SK-N-MC (cell line): ENCODE results near the gene FAM78A.

Source experiments
- DNase-seq: peaks from one replicate; pipeline ENCODE4 v3.0.0-alpha.2; 2011; ENCODE audit warnings: low read depth, low spot score
- H3K27ac ChIP-seq: fragments of 200-600 bp; sonication (generic); 2 replicates; pipeline ENCODE4 v1.5.1; 2016; ENCODE audit warnings: mixed run types
- H3K36me3 ChIP-seq: fragments of 200-600 bp; sonication (generic); 2 replicates; pipeline ENCODE4 v1.6.1; 2017; ENCODE audit warnings: antibody characterized with exemption, low read length, mixed read lengths; ENCODE audit not compliant: insufficient read depth
- H3K4me3 ChIP-seq: fragments of 200-600 bp; sonication (generic); 2 replicates; pipeline ENCODE4 v1.5.1; 2016
- H3K9ac ChIP-seq: fragments of 200-600 bp; sonication (generic); 2 replicates; pipeline ENCODE4 v1.8.0; 2017; ENCODE audit warnings: mixed run types, mixed read lengths; ENCODE audit not compliant: insufficient read length
- H3K9me3 ChIP-seq: fragments of 200-600 bp; sonication (generic); 2 replicates; pipeline ENCODE4 v1.6.1; 2017; ENCODE audit warnings: low read depth, mild to moderate bottlenecking, antibody characterized with exemption, low read length, moderate library complexity, mixed read lengths
- EZH2 ChIP-seq: fragments of 200-600 bp; sonication (generic); IDR thresholded peaks from one replicate; pipeline ENCODE4 v1.6.1; 2017; ENCODE audit warnings: antibody characterized with exemption
- FOXP2 ChIP-seq: optimal IDR thresholded peaks from 2 replicates; pipeline ENCODE3; 2011; ENCODE audit warnings: mild to moderate bottlenecking, moderate library complexity; ENCODE audit not compliant: insufficient read depth; ENCODE audit errors: extremely low read length, control extremely low read depth
- POLR2AphosphoS5 ChIP-seq: IDR thresholded peaks from 2 replicates; pipeline ENCODE4 v1.6.1; 2012; ENCODE audit warnings: mild to moderate bottlenecking, low read depth, low read length, borderline replicate concordance

FAM78A gene

GRCh38 chr9:131298341-131298740, 22.0 kb upstream of the FAM78A start:
- no peak overlapping the region for H3K9ac ChIP-seq
- no peaks in the 10 kb centered on the region for H3K9me3 ChIP-seq
- TF ChIP-seq FOXP2: no peak
- no peak for TF ChIP-seq POLR2AphosphoS5
- no peak for TF ChIP-seq EZH2
- no peak for DNase-seq
- H3K36me3 ChIP-seq: no peaks in the 10 kb centered on the region
- no peak overlapping the region for H3K27ac ChIP-seq
- no peak overlapping the region for H3K4me3 ChIP-seq

- H3K9ac ChIP-seq: no peak overlapping the region
- no peak overlapping the region for H3K4me3 ChIP-seq
- H3K27ac ChIP-seq: no peak overlapping the region
- no peak for DNase-seq
- H3K36me3 ChIP-seq: no peaks in the 10 kb centered on the region
- H3K9me3 ChIP-seq: no peaks in the 10 kb centered on the region
- TF ChIP-seq POLR2AphosphoS5 (no peak), FOXP2 (no peak)
Measured at GRCh38 chr9:131297903-131298302, 21.6 kb upstream of the FAM78A start.

GRCh38 chr9:131296906-131297500, 20.7 kb upstream of the FAM78A start:
- H3K9ac ChIP-seq: no peak overlapping the region

DNA sequence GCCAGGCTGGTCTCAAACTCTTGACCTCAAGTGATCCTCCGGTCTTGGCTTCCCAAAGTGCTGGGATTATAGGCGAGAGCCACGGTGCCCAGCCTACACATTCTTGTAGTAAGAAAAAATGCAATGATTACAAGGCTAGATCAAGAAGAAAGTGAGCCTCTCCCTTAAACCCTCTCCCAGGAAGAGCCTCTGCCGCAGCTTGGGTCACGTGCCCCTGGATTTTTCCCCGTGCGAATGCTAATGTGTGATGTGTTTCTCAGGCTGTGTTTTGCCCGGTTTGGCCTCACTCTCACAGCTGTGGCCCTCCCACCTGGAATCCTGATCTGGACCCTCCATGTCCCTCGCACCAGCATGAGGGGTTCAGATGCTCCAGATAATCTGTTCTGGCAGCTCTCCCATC, 20.1 kb upstream of the FAM78A start:
- Histone ChIP-seq H3K4me3 (no peak overlapping the region), H3K9me3 (no peaks in the 10 kb centered on the region), H3K36me3 (no peaks in the 10 kb centered on the region), H3K27ac (no peak overlapping the region), H3K9ac (no peak overlapping the region)
- no peak for DNase-seq
- no peak for TF ChIP-seq FOXP2
- no peak for TF ChIP-seq POLR2AphosphoS5
- no peak for TF ChIP-seq EZH2

More at GRCh38 chr9:131296906-131297500, 20.7 kb upstream of the FAM78A start:
- no peak for DNase-seq
- H3K27ac ChIP-seq: no peak overlapping the region
- TF ChIP-seq EZH2 (no peak), POLR2AphosphoS5 (no peak), FOXP2 (no peak)
- no peaks in the 10 kb centered on the region for H3K9me3 ChIP-seq
- H3K36me3 ChIP-seq: no peaks in the 10 kb centered on the region
- H3K4me3 ChIP-seq: no peak overlapping the region

GRCh38 chr9:131292937-131293336, 16.6 kb upstream of the FAM78A start:
- TF ChIP-seq POLR2AphosphoS5: no peak
- no peak for TF ChIP-seq FOXP2
- no peak for TF ChIP-seq EZH2
- no peak overlapping the region for H3K4me3 ChIP-seq
- no peak for DNase-seq
- H3K9me3 ChIP-seq: no peaks in the 10 kb centered on the region
- H3K27ac ChIP-seq: no peak overlapping the region
- H3K36me3 ChIP-seq: no peaks in the 10 kb centered on the region
- H3K9ac ChIP-seq: no peak overlapping the region

DNA sequence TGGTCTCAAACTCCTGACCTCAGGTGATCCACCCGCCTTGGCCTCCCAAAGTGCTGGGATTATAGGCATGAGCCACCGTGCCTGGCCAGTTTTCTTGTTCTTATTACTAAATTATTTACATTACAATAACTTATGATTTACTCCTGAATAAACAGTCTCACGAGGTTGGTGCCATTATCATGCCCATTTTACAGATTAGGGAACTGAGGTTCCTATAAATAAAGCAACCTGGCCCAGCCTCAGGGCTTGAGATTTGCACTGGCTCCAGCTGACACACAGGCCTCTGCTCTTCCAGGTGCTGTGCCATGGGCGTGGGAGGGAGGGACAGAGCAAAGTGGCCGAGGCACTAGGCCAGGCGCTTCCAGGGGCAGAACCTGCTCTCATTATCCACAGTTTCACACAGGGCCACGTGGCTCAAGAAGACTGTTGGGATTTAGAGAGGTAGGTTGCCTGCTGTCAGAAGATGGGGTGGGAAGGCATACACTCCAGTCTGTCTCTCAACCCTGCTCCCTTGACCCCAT, 15.5 kb upstream of the FAM78A start:
- Histone ChIP-seq H3K36me3 (no peaks in the 10 kb centered on the region), H3K4me3 (no peak overlapping the region), H3K9me3 (no peaks in the 10 kb centered on the region), H3K9ac (no peak overlapping the region), H3K27ac (no peak overlapping the region)
- TF ChIP-seq EZH2: no peak
- no peak for TF ChIP-seq POLR2AphosphoS5
- no peak for TF ChIP-seq FOXP2
- DNase-seq: no peak

DNA sequence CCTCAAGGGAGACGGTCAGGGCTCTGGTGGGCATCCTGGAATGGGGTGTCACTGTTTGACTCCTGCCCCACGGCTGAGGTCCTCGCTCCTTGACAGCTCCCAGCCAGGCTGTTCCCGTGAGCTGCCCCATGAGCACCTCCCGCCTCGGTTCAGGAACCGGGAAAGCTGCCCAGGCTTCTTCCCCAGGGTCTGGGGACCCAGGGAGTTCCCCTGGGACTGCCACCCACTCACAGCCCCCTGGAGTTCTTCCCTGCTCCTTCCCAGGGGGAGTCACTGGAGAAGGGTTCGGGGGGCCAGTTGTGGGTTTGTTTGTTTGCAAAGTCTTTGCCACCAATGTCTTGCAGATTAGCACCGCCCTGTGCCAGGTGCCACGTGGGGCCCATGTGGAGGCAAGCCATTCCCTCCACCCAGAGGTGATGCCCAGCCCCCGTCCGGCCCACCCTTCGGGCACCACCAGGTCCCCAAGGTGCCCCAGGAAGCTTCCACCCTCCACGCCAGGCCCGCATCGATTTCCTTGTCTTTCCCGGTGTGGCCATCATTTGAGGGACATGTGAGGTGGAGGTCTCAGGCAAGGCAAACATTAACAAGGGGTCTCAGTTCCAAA, 14.6 kb upstream of the FAM78A start:
- Histone ChIP-seq H3K4me3 (no peak overlapping the region), H3K9me3 (no peaks in the 10 kb centered on the region), H3K36me3 (no peaks in the 10 kb centered on the region), H3K9ac (no peak overlapping the region), H3K27ac (no peak overlapping the region)
- no peak for DNase-seq
- TF ChIP-seq EZH2 (no peak), FOXP2 (no peak), POLR2AphosphoS5 (no peak)

- Histone ChIP-seq H3K9ac (no peak overlapping the region), H3K27ac (no peak overlapping the region), H3K4me3 (no peak overlapping the region), H3K9me3 (no peaks in the 10 kb centered on the region), H3K36me3 (no peaks in the 10 kb centered on the region)
- DNase-seq: no peak
- no peak for TF ChIP-seq EZH2
- TF ChIP-seq FOXP2: no peak
- no peak for TF ChIP-seq POLR2AphosphoS5
Measured at GRCh38 chr9:131290036-131290766, 13.9 kb upstream of the FAM78A start.
